Dedifferentiated amniotic fluid mesenchymal stem cell (primary cell): ENCODE results near the gene ALOX15.
"Not testable (repeated sequence)": the region's sequence is repeated elsewhere in the genome, so short reads cannot be mapped to it uniquely, and the experiment has no call there.

ENCODE experiments used
- DNase-seq: peaks from one replicate; pipeline ENCODE4 v3.0.0-alpha.2; 2016; ENCODE audit errors: extremely low spot score

Gene ALOX15

GRCh38 chr17:4594931-4595684 lies 46.4 kb downstream of the ALOX15 start:
- DNase-seq, result no peak

- DNase-seq, result no peak
These were observed 47.1 kb downstream of the ALOX15 start for GRCh38 chr17:4594406-4594805.

GRCh38 chr17:4593021-4593421 lies 48.5 kb downstream of the ALOX15 start:
- DNase-seq, result no peak

- DNase-seq, result no peak
These were observed 49.1 kb downstream of the ALOX15 start for GRCh38 chr17:4592240-4593005.

GRCh38 chr17:4591529-4591928 lies 49.9 kb downstream of the ALOX15 start:
- DNase-seq, result no peak

GRCh38 chr17:4590981-4591453 lies 50.5 kb downstream of the ALOX15 start:
- DNase-seq, result no peak

- not testable (repeated sequence) for DNase-seq
These were observed 51.4 kb downstream of the ALOX15 start for GRCh38 chr17:4590042-4590441.

GRCh38 chr17:4588898-4589625 lies 52.4 kb downstream of the ALOX15 start:
- DNase-seq, result no peak

- no peak for DNase-seq
These were observed 53.1 kb downstream of the ALOX15 start for GRCh38 chr17:4588391-4588790.

- no peak for DNase-seq
These were observed 53.7 kb downstream of the ALOX15 start for GRCh38 chr17:4587803-4588202.

GRCh38 chr17:4587195-4587594 lies 54.3 kb downstream of the ALOX15 start:
- DNase-seq, result no peak

- DNase-seq, result no peak
These were observed 55.4 kb downstream of the ALOX15 start for GRCh38 chr17:4586043-4586442.

GRCh38 chr17:4585638-4585994 lies 55.9 kb downstream of the ALOX15 start:
- no peak for DNase-seq

- no peak for DNase-seq
These were observed 56.4 kb downstream of the ALOX15 start for GRCh38 chr17:4584917-4585637.

- DNase-seq, result no peak
These were observed 57.2 kb downstream of the ALOX15 start, which contains the start of gene SMTNL2 for GRCh38 chr17:4584101-4584916. TSS of gene SMTNL2 (plus strand) at chr17:4584529. CDS start at chr17:4584606, 77 bp downstream.

GRCh38 chr17:4583782-4584100 lies 57.7 kb downstream of the ALOX15 start:
- no peak for DNase-seq

- DNase-seq, result no peak
These were observed 58.3 kb downstream of the ALOX15 start for GRCh38 chr17:4583206-4583605.

- DNase-seq, result no peak
These were observed 58.8 kb downstream of the ALOX15 start for GRCh38 chr17:4582691-4583090.

- no peak for DNase-seq
These were observed 59.4 kb downstream of the ALOX15 start for GRCh38 chr17:4582101-4582501.
